GM12873 (cell line): ENCODE data around the gene CD6.

Source experiments
- TF ChIP-seq, protein P1 (sequence below): IDR thresholded peaks from 2 replicates; pipeline ENCODE4 v1.5.1; 2012; ENCODE audit warnings: low read depth, mild to moderate bottlenecking, moderate library complexity, low read length, control low read depth; ENCODE audit not compliant: insufficient read depth; ENCODE audit errors: missing control alignments

CD6 gene

DNA sequence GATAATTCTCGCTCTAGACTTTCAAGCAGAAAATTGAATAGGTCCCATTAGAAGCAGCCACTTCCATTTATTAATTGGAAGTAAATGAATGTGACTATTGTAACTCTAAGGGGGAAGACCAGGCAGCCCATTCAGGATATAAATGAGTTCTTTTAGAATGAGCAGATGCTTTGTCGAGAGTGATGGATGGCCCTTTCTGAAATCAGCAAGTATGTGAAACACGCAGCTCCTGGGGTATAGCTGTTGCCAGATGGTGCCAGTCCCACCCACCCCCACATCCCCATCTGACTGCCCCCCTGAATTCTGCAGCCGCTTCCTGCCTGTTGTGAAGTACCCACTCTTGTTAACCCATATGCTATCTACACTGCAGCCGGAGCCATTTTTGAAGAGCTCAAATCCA lies 23.2 kb upstream of the CD6 start:
- TF ChIP-seq, protein P1, sequence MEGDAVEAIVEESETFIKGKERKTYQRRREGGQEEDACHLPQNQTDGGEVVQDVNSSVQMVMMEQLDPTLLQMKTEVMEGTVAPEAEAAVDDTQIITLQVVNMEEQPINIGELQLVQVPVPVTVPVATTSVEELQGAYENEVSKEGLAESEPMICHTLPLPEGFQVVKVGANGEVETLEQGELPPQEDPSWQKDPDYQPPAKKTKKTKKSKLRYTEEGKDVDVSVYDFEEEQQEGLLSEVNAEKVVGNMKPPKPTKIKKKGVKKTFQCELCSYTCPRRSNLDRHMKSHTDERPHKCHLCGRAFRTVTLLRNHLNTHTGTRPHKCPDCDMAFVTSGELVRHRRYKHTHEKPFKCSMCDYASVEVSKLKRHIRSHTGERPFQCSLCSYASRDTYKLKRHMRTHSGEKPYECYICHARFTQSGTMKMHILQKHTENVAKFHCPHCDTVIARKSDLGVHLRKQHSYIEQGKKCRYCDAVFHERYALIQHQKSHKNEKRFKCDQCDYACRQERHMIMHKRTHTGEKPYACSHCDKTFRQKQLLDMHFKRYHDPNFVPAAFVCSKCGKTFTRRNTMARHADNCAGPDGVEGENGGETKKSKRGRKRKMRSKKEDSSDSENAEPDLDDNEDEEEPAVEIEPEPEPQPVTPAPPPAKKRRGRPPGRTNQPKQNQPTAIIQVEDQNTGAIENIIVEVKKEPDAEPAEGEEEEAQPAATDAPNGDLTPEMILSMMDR = no peak

DNA sequence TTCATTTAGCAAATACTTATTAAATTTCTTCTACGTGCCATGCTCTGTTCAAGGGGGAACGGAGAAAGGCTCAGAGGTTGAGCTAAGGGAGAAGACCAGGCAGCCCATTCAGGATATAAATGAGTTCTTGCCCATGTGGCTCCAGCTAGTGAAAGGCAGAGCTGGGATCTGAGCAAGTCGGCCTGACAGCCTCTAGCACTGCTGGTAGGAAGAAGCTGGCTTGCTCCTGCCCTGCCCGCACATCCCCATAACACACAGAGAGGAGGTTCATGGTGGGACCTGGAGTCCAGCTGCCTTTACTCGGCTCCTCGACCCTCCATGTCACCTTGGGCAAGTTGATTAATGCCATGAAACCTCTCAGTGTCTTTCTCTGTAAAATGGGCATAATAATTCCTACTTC lies 21.5 kb upstream of the CD6 start:
- TF ChIP-seq, protein P1 = no peak

DNA sequence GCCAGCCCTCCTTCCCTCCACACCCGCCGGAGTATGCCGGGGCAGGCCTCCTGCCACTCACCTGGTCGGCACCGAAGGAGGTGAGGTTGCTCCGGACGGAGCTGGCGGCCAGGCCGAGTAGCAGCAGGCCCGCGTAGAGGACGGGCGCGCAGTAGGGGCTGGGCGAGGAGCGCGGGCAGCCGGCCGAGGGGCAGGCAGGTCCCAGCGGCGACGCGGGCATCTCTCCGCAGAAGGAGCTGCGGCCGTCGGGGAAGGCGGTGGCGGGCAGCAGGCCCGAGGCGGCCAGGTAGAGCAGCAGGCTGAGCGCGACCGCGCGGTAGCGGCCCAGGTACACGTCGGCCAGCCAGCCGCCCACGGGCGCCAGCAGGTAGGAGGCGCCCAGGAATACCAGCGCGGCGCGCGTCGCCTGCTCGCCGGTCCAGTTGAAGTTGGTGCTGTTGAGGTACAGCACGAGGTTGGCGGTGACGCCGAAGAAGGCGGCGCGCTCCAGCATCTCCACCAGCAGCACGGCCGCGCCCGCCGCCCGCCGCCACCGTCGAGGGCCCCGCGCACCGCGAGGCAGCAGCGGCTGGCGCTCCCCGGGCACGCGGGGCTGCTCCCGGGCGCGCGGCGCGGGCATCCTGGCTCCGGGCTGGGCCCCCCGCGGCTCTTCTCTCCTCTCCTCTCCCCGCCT lies 20.4 kb upstream of the CD6 start:
- TF ChIP-seq, protein P1 = no peak

DNA sequence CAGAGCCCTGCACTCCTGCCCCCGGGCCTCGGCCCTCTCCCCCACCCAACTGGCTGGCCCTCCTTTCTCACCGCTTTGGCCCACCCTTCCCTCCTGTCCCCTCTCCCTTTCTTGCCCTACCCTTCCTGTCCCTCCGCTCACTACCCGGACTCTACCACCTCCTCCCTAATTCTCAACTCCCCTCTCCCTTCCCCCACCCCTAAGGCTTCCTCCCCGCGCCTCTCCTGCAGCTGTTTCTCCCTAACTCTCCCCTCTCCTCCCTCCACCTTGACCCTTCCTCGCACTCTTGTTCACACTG lies 19.9 kb upstream of the CD6 start:
- TF ChIP-seq, protein P1 = no peak

DNA sequence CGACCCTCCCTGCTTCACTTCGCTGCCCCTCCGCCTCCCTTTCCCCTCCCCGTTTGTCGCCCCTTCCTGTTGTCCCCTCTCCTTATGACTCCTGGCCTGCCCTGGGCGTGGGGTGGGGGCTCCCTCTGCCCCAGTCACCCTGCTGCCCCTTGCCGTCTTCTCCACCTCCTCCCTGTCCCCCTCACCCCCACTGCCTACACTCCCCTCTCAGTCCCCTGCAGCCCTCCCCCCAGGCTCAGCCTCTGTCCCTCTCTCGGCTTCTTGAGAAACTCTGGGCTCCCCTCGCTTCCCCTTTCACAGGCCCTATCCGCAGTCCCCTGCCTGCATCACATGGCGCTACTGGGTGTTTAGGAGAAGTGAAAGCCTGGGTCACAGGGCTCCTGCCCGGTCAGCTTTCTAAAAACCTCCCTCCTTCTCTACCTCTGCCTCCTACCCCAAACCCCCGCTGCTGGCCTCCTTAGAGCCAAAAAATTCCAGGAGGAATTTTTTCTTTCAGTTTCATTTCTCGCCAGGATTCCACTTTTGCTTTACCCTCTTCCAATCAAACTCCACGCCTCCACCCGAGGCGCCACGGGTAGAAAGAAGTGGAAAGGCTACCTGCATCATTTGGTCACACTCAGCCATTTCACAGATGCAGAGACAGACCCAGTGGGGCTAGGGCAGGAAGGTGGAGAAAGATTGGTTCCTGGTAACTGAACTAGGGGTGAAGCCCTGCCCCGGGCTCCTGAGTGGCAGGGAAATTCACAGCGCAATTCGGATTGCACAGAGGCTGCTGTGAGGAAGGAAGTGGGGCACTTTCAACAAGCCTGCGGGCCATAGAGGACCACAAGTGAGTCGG lies 19.4 kb upstream of the CD6 start, which contains the start of gene SLC15A3:
Gene SLC15A3, minus strand, starts transcription at position 273 of the 838 bp plus-strand sequence. CDS start 625 bp downstream, outside the sequence.
- TF ChIP-seq, protein P1 = no peak

DNA sequence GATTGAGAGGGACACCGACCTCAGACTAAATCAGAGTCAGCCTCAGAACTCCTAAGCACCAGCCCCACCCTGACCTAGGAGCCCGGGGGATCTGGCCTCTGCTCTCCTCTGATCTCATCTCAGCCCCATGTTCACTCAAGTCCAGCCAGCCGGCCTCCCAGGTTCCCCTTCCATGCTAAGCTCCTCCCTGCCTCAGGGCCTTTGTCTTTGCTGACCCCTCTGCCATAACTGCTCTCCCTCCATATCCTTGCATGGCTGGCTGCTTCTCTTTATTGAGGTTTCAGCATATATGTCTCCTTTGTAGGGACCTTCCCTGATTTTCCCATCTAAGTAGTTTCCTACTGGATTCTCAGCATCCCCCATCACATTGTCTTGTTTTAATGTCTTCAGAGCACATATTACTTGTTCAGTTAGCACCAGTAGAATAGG lies 18.7 kb upstream of the CD6 start:
- TF ChIP-seq, protein P1 = no peak

DNA sequence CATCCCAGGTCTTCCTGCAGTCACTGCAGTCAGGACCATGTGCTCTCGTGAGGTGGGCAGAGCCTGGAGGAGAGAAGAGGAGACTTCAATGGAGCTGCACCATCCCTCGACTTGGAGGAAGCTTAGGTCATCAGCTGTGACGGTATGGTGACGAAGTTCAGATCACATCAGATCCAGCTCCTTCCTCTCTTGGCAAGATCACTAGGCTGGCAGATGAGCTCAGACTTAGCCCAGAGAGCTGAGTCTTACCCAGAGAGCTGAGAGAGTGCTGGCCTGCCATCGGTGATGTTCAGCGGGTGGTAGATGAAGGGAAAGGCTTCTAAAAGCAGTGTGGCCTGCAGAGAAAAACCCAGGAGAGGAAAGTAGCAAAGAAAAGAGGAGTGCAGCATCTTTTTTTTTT lies 17.7 kb upstream of the CD6 start:
- TF ChIP-seq, protein P1 = no peak
